ENCODE results near the gene SSRP1.
"Not testable (repeated sequence)": the region's sequence is repeated elsewhere in the genome, so short reads cannot be mapped to it uniquely, and the experiment has no call there.

DNA sequence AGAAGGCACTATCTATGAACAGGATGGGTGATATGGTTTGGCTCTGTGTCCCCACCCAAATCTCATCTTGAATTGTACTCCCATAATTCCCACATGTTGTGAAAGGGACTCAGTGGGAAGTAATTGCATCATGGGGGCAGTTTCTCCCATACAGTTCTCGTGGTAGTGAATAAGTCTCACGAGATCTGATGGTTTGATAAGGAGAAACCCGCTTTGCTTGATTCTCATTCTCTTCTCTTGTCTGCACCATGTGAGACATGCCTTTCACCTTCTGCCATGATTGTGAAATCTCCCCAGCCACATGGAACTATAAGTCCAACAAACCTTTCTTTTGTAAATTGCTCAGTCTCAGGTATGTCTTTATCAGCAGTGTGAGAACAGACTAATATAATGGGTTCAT lies 39.5 kb downstream of the SSRP1 start:
- TF ChIP-seq, protein P1, sequence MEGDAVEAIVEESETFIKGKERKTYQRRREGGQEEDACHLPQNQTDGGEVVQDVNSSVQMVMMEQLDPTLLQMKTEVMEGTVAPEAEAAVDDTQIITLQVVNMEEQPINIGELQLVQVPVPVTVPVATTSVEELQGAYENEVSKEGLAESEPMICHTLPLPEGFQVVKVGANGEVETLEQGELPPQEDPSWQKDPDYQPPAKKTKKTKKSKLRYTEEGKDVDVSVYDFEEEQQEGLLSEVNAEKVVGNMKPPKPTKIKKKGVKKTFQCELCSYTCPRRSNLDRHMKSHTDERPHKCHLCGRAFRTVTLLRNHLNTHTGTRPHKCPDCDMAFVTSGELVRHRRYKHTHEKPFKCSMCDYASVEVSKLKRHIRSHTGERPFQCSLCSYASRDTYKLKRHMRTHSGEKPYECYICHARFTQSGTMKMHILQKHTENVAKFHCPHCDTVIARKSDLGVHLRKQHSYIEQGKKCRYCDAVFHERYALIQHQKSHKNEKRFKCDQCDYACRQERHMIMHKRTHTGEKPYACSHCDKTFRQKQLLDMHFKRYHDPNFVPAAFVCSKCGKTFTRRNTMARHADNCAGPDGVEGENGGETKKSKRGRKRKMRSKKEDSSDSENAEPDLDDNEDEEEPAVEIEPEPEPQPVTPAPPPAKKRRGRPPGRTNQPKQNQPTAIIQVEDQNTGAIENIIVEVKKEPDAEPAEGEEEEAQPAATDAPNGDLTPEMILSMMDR (conservative IDR thresholded peaks at IDR 0.05; ENCODE audit: low read depth, low read length): not testable (repeated sequence)
- TF ChIP-seq POLR2A, CHD1 (IDR thresholded peaks at IDR 0.05; ENCODE audit: low read depth, low read length): not testable (repeated sequence)
- TF ChIP-seq, protein P2, sequence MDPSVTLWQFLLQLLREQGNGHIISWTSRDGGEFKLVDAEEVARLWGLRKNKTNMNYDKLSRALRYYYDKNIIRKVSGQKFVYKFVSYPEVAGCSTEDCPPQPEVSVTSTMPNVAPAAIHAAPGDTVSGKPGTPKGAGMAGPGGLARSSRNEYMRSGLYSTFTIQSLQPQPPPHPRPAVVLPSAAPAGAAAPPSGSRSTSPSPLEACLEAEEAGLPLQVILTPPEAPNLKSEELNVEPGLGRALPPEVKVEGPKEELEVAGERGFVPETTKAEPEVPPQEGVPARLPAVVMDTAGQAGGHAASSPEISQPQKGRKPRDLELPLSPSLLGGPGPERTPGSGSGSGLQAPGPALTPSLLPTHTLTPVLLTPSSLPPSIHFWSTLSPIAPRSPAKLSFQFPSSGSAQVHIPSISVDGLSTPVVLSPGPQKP (IDR thresholded peaks at IDR 0.05; ENCODE audit: borderline replicate concordance, low read depth, low read length): not testable (repeated sequence)
- TF ChIP-seq CEBPB (IDR thresholded peaks at IDR 0.05; ENCODE audit: low read depth, low read length): peak; percentile 59
